Measurements from ENCODE around the gene TRAM2. TPM values are rescaled to one million over a fixed set of nuclear protein-coding genes. Genes with fewer than 3 reads are reported as not detected.

TRAM2 gene
- total RNA-seq, 1 experiment from 2014 or later, result 13.4 TPM

DNA sequence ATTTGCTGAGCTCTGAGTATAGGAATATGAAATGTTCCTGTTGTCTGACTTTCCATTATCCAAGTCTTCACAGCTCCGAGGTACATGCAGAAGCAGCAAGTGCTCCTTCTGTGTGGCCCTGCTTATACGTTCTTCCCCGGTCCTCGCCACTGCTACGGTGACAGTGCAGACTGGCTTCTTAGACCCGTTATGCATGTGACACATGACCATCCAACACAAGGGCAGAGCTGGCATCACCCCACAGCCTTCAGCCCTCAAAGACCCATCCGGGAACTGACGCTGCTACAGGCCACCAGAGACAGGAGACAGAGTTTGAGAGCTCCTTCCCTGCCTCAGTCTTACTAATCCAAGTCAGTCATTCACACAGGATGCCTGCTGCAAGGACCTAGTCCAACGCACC lies 70.4 kb downstream of the TRAM2 start (continued):
- TF ChIP-seq, protein P1, sequence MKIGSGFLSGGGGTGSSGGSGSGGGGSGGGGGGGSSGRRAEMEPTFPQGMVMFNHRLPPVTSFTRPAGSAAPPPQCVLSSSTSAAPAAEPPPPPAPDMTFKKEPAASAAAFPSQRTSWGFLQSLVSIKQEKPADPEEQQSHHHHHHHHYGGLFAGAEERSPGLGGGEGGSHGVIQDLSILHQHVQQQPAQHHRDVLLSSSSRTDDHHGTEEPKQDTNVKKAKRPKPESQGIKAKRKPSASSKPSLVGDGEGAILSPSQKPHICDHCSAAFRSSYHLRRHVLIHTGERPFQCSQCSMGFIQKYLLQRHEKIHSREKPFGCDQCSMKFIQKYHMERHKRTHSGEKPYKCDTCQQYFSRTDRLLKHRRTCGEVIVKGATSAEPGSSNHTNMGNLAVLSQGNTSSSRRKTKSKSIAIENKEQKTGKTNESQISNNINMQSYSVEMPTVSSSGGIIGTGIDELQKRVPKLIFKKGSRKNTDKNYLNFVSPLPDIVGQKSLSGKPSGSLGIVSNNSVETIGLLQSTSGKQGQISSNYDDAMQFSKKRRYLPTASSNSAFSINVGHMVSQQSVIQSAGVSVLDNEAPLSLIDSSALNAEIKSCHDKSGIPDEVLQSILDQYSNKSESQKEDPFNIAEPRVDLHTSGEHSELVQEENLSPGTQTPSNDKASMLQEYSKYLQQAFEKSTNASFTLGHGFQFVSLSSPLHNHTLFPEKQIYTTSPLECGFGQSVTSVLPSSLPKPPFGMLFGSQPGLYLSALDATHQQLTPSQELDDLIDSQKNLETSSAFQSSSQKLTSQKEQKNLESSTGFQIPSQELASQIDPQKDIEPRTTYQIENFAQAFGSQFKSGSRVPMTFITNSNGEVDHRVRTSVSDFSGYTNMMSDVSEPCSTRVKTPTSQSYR (CRISPR knock-in tag; IDR thresholded peaks at IDR 0.05), result no peak
- TF ChIP-seq SMAD4 (CRISPR knock-in tag; IDR thresholded peaks at IDR 0.05) (no peak), ZNF425 (CRISPR knock-in tag; conservative IDR thresholded peaks at IDR 0.05) (no peak), IRF2 (CRISPR knock-in tag; IDR thresholded peaks at IDR 0.05; ENCODE audit: borderline replicate concordance, low read depth) (no peak), SP1 (CRISPR knock-in tag; conservative IDR thresholded peaks at IDR 0.05) (no peak)

- no peaks in the 10 kb centered on the region for H3K9me3 Mint-ChIP-seq
- no peak overlapping the region for H3K27ac Mint-ChIP-seq
- ATAC-seq, result peak; percentile 25
- POLR2A ChIA-PET, result no interaction called here
- DNase-seq (ENCODE audit: low spot score), result no peak
- H3K36me3 Mint-ChIP-seq, result peaks cover 43% of the 10 kb centered on the region
- H3K4me1 Mint-ChIP-seq, result peaks cover 22% of the 10 kb centered on the region
- CTCF ChIA-PET, result interaction anchor here (0.7 to 0.9 kb wide), 2 partner anchors 9 to 87 kb away, joined by 3 to 4 read pairs; no protein-coding TSS in a partner anchor
- H3K27me3 Mint-ChIP-seq (ENCODE audit: low read depth), result no peaks in the 10 kb centered on the region
- no peak overlapping the region for H3K4me3 Mint-ChIP-seq
- no peak for TF ChIP-seq FOXP4 (CRISPR knock-in tag; IDR thresholded peaks at IDR 0.05)
- no peak for TF ChIP-seq AR (CRISPR knock-in tag; IDR thresholded peaks at IDR 0.05)
- TF ChIP-seq ZNF138 (CRISPR knock-in tag; conservative IDR thresholded peaks at IDR 0.05), result no peak
- TF ChIP-seq, protein P2, sequence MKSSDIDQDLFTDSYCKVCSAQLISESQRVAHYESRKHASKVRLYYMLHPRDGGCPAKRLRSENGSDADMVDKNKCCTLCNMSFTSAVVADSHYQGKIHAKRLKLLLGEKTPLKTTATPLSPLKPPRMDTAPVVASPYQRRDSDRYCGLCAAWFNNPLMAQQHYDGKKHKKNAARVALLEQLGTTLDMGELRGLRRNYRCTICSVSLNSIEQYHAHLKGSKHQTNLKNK (CRISPR knock-in tag; IDR thresholded peaks at IDR 0.05), result no peak
- TF ChIP-seq ESRRA (CRISPR knock-in tag; IDR thresholded peaks at IDR 0.05; ENCODE audit: borderline replicate concordance), result no peak
- no peak for TF ChIP-seq TEAD4 (CRISPR knock-in tag; IDR thresholded peaks at IDR 0.05)
- TF ChIP-seq FOXJ3 (CRISPR knock-in tag; IDR thresholded peaks at IDR 0.05; ENCODE audit: borderline replicate concordance), result no peak
- TF ChIP-seq SMAD3 (CRISPR knock-in tag; IDR thresholded peaks at IDR 0.05; ENCODE audit: borderline replicate concordance), result no peak
- TF ChIP-seq ZNF396 (CRISPR knock-in tag; IDR thresholded peaks at IDR 0.05; ENCODE audit: borderline replicate concordance), result no peak
- TF ChIP-seq, protein P3, sequence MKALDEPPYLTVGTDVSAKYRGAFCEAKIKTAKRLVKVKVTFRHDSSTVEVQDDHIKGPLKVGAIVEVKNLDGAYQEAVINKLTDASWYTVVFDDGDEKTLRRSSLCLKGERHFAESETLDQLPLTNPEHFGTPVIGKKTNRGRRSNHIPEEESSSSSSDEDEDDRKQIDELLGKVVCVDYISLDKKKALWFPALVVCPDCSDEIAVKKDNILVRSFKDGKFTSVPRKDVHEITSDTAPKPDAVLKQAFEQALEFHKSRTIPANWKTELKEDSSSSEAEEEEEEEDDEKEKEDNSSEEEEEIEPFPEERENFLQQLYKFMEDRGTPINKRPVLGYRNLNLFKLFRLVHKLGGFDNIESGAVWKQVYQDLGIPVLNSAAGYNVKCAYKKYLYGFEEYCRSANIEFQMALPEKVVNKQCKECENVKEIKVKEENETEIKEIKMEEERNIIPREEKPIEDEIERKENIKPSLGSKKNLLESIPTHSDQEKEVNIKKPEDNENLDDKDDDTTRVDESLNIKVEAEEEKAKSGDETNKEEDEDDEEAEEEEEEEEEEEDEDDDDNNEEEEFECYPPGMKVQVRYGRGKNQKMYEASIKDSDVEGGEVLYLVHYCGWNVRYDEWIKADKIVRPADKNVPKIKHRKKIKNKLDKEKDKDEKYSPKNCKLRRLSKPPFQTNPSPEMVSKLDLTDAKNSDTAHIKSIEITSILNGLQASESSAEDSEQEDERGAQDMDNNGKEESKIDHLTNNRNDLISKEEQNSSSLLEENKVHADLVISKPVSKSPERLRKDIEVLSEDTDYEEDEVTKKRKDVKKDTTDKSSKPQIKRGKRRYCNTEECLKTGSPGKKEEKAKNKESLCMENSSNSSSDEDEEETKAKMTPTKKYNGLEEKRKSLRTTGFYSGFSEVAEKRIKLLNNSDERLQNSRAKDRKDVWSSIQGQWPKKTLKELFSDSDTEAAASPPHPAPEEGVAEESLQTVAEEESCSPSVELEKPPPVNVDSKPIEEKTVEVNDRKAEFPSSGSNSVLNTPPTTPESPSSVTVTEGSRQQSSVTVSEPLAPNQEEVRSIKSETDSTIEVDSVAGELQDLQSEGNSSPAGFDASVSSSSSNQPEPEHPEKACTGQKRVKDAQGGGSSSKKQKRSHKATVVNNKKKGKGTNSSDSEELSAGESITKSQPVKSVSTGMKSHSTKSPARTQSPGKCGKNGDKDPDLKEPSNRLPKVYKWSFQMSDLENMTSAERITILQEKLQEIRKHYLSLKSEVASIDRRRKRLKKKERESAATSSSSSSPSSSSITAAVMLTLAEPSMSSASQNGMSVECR (CRISPR knock-in tag; IDR thresholded peaks at IDR 0.05; ENCODE audit: borderline replicate concordance), result no peak
- no peak for TF ChIP-seq HMGXB4 (CRISPR knock-in tag; IDR thresholded peaks at IDR 0.05)
Measured at GRCh38 chr6:52505726-52506409, 71.0 kb downstream of the TRAM2 start.
